Panc1 (cell line): Measurements from ENCODE around the gene RBM44. TPM values are rescaled to one million over a fixed set of nuclear protein-coding genes. Genes with fewer than 3 reads are reported as not detected.
"Not testable (repeated sequence)": the region's sequence is repeated elsewhere in the genome, so short reads cannot be mapped to it uniquely, and the experiment has no call there.

Experiments
- ATAC-seq: fragments of 200-7000 bp; cut with Tn5 transposase; 2 replicates; pipeline ENCODE4 v1.9.1; 2020; ENCODE audit warnings: mild to moderate bottlenecking, moderate library complexity
- BruUV-seq: library from RNA; stranded (reverse); fragments of 400-500 nt; replicated peaks from 2 replicates; lab custom pipeline; 2021; lab: Mats Ljungman, UMichigan
- CTCF ChIA-PET: fragments of 300-600 bp; sonication (Branson Sonifier 250); formaldehyde crosslinking; loops from one replicate; lab custom pipeline; 2022; ENCODE audit warnings: antibody characterized with exemption; lab: Charles Lee
- POLR2A ChIA-PET: fragments of 300-600 bp; sonication (Branson Sonifier 250); formaldehyde crosslinking; loops from one replicate; lab custom pipeline; 2022; ENCODE audit warnings: antibody characterized with exemption; lab: Charles Lee
- DNase-seq: peaks from one replicate; pipeline ENCODE4 v3.0.0-alpha.2; 2010; ENCODE audit warnings: low read depth, low spot score
- H3K27ac ChIP-seq: 2 replicates; pipeline ENCODE4 v1.5.1; 2011; ENCODE audit warnings: mild to moderate bottlenecking, low read length, inconsistent platforms
- H3K27me3 ChIP-seq: fragments of 200-500 bp; sonication (Bioruptor generic); 2 replicates; pipeline ENCODE4 v1.6.0; 2014; ENCODE audit warnings: low read length, inconsistent platforms; ENCODE audit not compliant: control insufficient read depth, insufficient read depth
- H3K36me3 ChIP-seq: fragments of 200-500 bp; sonication (Bioruptor generic); 2 replicates; pipeline ENCODE4 v1.5.1; 2014; ENCODE audit warnings: inconsistent platforms, mild to moderate bottlenecking, low read length, moderate library complexity; ENCODE audit not compliant: control insufficient read depth, insufficient read depth
- H3K4me1 ChIP-seq: 2 replicates; pipeline ENCODE4 v1.5.1; 2011; ENCODE audit warnings: inconsistent platforms, mild to moderate bottlenecking, low read length, moderate library complexity; ENCODE audit not compliant: control insufficient read depth, insufficient read depth
- H3K4me3 ChIP-seq, 2 experiments: 2 replicates each; pipeline ENCODE4 v1.5.1; 2011 to 2012; ENCODE audit warnings: low read depth in 2 of 2, low read length in 2 of 2, mild to moderate bottlenecking in 2 of 2, inconsistent platforms in 1 of 2, moderate library complexity in 1 of 2
- H3K9me3 ChIP-seq: fragments of 200-500 bp; sonication (Bioruptor generic); 2 replicates; pipeline ENCODE4 v1.5.1; 2014; ENCODE audit warnings: low read depth, mild to moderate bottlenecking, inconsistent platforms, low read length, moderate library complexity; ENCODE audit not compliant: control insufficient read depth, insufficient read depth
- CTCF ChIP-seq: fragments of 450-650 bp; IDR thresholded peaks from 2 replicates; pipeline ENCODE4 v1.5.1; 2017; ENCODE audit warnings: mild to moderate bottlenecking
- POLR2AphosphoS5 ChIP-seq: IDR thresholded peaks from 2 replicates; pipeline ENCODE4 v1.6.1; 2012; ENCODE audit warnings: mild to moderate bottlenecking, low read depth, low read length, moderate library complexity
- SIN3A ChIP-seq: IDR thresholded peaks from 2 replicates; pipeline ENCODE4 v1.6.1; 2012; ENCODE audit warnings: low read depth, mild to moderate bottlenecking, low read length, moderate library complexity, borderline replicate concordance; ENCODE audit not compliant: insufficient read depth
- TCF7L2 ChIP-seq: IDR thresholded peaks from 2 replicates; pipeline ENCODE4 v1.6.1; 2011; ENCODE audit warnings: mild to moderate bottlenecking, low read depth, low read length, inconsistent platforms
- in situ Hi-C: cut with HindIII; loops from 2 replicates; pipeline ENCODE4 v1.10.0; 2016; ENCODE audit warnings: low sequenced_read_pairs, low pct_unique_long_range_greater_than_20kb
- intact Hi-C: fragments of 100-400 bp; cut with micrococcal nuclease; formaldehyde crosslinking; loops from one replicate; pipeline ENCODE4 v1.10.0; 2022; ENCODE audit not compliant: unreplicated experiment
- total RNA-seq: library from RNA; stranded (reverse); gene quantifications from one replicate; pipeline ENCODE4 v1.2.1, GENCODE V29; 2021; ENCODE audit not compliant: unreplicated experiment
- TF ChIP-seq, protein P1 (sequence below), 2 experiments: IDR thresholded peaks; 2 replicates each; pipeline ENCODE4 v1.6.1; 2011 to 2012; ENCODE audit warnings: low read depth in 2 of 2, control low read depth in 1 of 2, low read length in 1 of 2, mild to moderate bottlenecking in 1 of 2, moderate library complexity in 1 of 2; ENCODE audit not compliant: insufficient read depth in 1 of 2

The RBM44 gene
- total RNA-seq, 1 experiment from 2014 or later: 0.90 TPM

DNA sequence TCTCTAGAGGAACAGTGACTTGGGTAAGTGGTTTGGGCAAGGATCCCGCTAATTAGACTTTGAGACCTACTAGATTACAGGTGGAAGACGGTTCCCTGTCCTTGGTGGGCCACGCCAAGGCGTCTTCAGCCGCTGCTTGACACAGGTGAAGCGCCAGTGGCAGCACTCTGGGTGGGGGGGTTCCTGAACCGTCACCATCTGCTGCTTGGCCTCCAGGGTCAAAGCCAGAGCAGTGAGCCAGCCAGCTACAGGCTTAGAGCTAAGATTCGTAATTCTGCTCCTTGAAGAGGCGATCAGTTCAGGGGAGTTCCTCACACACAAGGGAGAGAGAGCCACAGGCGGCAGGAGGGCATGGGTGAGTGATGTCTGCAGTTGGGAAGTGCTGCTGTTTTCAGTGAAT lies 39.4 kb upstream of the RBM44 start:
- Histone ChIP-seq H3K27me3 (no peaks in the 10 kb centered on the region), H3K4me1 (no peaks in the 10 kb centered on the region), H3K27ac (no peak overlapping the region), H3K9me3 (no peaks in the 10 kb centered on the region), H3K36me3 (peaks cover 27% of the 10 kb centered on the region), H3K4me3 (no peak overlapping the region)
- DNase-seq: no peak
- ChIA-PET CTCF (no interaction called here), POLR2A (no interaction called here)
- TF ChIP-seq SIN3A: no peak
- TF ChIP-seq CTCF: no peak
- TF ChIP-seq, protein P1, sequence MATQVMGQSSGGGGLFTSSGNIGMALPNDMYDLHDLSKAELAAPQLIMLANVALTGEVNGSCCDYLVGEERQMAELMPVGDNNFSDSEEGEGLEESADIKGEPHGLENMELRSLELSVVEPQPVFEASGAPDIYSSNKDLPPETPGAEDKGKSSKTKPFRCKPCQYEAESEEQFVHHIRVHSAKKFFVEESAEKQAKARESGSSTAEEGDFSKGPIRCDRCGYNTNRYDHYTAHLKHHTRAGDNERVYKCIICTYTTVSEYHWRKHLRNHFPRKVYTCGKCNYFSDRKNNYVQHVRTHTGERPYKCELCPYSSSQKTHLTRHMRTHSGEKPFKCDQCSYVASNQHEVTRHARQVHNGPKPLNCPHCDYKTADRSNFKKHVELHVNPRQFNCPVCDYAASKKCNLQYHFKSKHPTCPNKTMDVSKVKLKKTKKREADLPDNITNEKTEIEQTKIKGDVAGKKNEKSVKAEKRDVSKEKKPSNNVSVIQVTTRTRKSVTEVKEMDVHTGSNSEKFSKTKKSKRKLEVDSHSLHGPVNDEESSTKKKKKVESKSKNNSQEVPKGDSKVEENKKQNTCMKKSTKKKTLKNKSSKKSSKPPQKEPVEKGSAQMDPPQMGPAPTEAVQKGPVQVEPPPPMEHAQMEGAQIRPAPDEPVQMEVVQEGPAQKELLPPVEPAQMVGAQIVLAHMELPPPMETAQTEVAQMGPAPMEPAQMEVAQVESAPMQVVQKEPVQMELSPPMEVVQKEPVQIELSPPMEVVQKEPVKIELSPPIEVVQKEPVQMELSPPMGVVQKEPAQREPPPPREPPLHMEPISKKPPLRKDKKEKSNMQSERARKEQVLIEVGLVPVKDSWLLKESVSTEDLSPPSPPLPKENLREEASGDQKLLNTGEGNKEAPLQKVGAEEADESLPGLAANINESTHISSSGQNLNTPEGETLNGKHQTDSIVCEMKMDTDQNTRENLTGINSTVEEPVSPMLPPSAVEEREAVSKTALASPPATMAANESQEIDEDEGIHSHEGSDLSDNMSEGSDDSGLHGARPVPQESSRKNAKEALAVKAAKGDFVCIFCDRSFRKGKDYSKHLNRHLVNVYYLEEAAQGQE (IDR thresholded peaks at IDR 0.05; ENCODE audit: insufficient read depth in 1 of 2, low read depth in 2 of 2, low read length in 1 of 2): no peak
- no peak for TF ChIP-seq POLR2AphosphoS5
- no peak for TF ChIP-seq TCF7L2
- intact Hi-C loops: no loop called here
- ATAC-seq: peak; percentile 21; the same call in 1 of the 2 replicates
- in situ Hi-C loops: no loop called here
- BruUV-seq: no TSS peak

- Histone ChIP-seq H3K36me3 (peaks cover 22% of the 10 kb centered on the region), H3K27me3 (no peaks in the 10 kb centered on the region), H3K4me3 (no peak overlapping the region), H3K27ac (no peak overlapping the region), H3K4me1 (no peaks in the 10 kb centered on the region), H3K9me3 (no peaks in the 10 kb centered on the region)
- POLR2A ChIA-PET: interaction anchor here (0.6 kb wide), 1 partner anchor 27 kb away, joined by 5 read pairs; no protein-coding TSS in a partner anchor
- CTCF ChIA-PET: no interaction called here
- no peak for DNase-seq
- intact Hi-C loops: no loop called here
- BruUV-seq: no TSS peak
- TF ChIP-seq POLR2AphosphoS5 (no peak), CTCF (no peak), SIN3A (no peak), TCF7L2 (no peak)
- TF ChIP-seq, protein P1 (IDR thresholded peaks at IDR 0.05; ENCODE audit: insufficient read depth in 1 of 2, low read depth in 2 of 2, low read length in 1 of 2): no peak
- in situ Hi-C loops: no loop called here
- ATAC-seq: no peak
These were observed 37.8 kb upstream of the RBM44 start for GRCh38 chr2:237760506-237761502.

DNA sequence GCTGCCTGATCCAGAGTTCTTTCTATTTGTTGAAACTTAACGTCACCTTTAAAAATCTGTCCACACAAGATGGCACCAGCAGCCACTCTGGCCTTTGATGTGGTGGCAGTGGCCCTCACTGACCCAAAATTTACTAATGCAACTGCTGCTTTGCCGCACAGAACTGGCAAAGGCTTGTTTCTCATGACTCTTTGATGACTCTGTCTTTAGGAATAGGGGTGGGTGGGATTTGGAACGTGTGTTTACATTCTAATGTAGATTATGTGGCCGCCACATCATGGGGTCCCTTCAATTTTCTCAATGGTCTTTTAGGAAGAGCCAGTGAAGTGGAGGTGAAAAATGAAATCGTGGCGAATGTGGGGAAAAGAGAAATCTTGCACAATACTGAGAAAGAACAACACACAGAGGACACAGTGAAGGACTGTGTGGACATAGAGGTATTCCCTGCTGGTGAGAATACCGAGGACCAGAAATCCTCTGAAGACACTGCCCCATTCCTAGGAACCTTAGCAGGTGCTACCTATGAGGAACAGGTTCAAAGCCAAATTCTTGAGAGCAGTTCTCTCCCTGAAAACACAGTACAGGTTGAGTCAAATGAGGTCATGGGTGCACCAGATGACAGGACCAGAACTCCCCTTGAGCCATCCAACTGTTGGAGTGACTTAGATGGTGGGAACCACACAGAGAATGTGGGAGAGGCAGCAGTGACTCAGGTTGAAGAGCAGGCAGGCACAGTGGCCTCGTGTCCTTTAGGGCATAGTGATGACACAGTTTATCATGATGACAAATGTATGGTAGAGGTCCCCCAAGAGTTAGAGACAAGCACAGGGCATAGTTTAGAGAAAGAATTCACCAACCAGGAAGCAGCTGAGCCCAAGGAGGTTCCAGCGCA lies 36.0 kb upstream of the RBM44 start:
- intact Hi-C loops, H3K27me3 ChIP-seq, in situ Hi-C loops, H3K9me3 ChIP-seq, POLR2A ChIA-PET, ATAC-seq, DNase-seq, H3K4me3 ChIP-seq, H3K4me1 ChIP-seq, CTCF ChIA-PET, BruUV-seq, H3K27ac ChIP-seq: not testable (repeated sequence)
- H3K36me3 ChIP-seq: peaks cover 15% of the 10 kb centered on the region
